22Rv1 (cell line): ENCODE data around the gene DNAJC12.

Experiments
- ZFX ChIP-seq: fragments of 450-650 bp; IDR thresholded peaks from 2 replicates; pipeline ENCODE4 v1.6.1; 2017; ENCODE audit warnings: antibody characterized with exemption, borderline replicate concordance
- TF ChIP-seq, protein P1 (sequence below): fragments of 450-650 bp; IDR thresholded peaks from 2 replicates; pipeline ENCODE4 v1.5.1; 2017; ENCODE audit warnings: mild to moderate bottlenecking

DNA sequence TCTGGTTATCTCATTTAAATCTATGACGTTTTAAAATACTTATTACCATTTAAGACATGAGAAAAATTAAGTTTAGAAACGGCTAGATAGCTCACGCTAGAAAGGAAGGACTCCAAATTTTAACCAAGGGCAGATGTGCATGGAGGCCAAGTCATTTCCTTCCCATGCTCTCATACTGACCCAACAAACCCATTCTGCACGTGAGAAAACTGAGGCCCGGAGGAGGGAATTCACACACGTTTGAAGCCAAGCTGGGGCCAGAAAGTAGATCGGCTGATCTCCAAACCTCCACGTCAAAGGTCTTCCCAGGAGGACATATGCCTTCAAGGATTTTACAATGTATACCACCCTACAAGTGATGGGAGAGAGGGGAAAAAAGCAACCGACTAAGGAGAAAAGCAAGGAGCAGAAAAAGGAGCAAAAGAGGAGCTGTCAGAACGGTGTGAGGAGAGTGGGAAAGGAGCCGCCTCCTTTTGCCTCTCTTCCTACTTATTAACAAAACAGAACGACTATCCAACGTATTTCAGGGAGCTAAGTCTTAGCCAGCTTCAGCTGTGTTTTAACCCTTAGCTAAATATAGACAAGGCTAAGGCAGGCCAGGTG is 45.8 kb upstream of the DNAJC12 start:
- TF ChIP-seq, protein P1, sequence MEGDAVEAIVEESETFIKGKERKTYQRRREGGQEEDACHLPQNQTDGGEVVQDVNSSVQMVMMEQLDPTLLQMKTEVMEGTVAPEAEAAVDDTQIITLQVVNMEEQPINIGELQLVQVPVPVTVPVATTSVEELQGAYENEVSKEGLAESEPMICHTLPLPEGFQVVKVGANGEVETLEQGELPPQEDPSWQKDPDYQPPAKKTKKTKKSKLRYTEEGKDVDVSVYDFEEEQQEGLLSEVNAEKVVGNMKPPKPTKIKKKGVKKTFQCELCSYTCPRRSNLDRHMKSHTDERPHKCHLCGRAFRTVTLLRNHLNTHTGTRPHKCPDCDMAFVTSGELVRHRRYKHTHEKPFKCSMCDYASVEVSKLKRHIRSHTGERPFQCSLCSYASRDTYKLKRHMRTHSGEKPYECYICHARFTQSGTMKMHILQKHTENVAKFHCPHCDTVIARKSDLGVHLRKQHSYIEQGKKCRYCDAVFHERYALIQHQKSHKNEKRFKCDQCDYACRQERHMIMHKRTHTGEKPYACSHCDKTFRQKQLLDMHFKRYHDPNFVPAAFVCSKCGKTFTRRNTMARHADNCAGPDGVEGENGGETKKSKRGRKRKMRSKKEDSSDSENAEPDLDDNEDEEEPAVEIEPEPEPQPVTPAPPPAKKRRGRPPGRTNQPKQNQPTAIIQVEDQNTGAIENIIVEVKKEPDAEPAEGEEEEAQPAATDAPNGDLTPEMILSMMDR: no peak
- TF ChIP-seq ZFX: no peak
